ENCODE data around the gene SMIM1. TPM values are rescaled to one million over a fixed set of nuclear protein-coding genes. Genes with fewer than 3 reads are reported as not detected.

Gene SMIM1
- polyA plus RNA-seq, 1 experiment = 1.0 TPM

DNA sequence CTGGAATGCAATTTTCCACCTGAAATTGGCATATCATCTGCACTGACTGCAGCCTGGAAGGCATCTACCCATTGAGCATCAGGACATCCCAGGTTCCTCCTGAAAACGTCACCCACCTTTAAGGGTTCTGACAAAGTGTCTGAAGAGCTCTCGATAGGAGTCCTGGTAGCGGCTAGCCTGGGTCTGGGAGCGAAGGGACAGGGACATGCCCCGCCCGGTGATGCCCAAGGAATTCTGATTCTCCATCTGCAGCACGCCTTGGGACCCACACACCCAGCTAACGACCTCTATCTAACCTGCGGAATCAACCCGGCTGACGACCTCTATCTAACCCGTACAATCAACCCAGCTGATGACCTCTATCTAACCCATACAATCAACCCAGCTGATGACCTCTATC is 33.6 kb upstream of the SMIM1 start:
- Histone ChIP-seq H3K27me3 (ENCODE audit: control insufficient read depth, insufficient read depth, low read length) (no peaks in the 10 kb centered on the region), H3K4me3 (ENCODE audit: low read depth, low read length) (no peak overlapping the region), H3K36me3 (ENCODE audit: control insufficient read depth, insufficient read depth, low read length) (peaks cover 14% of the 10 kb centered on the region)
- ChIA-PET POLR2A (no interaction called here), CTCF (interaction anchor here (0.6 to 1.3 kb wide), 2 partner anchors 15 to 70 kb away, joined by 3 to 4 read pairs; no protein-coding TSS in a partner anchor)
- TF ChIP-seq CTCF (IDR thresholded peaks at IDR 0.05; ENCODE audit: insufficient read depth, low read depth, low read length) = no peak
- no peak for DNase-seq (ENCODE audit: low read depth)

- peaks cover 14% of the 10 kb centered on the region for H3K36me3 ChIP-seq (ENCODE audit: control insufficient read depth, insufficient read depth, low read length)
- DNase-seq (ENCODE audit: low read depth) = no peak
- ChIA-PET POLR2A (no interaction called here), CTCF (interaction anchor here (1.3 kb wide), 1 partner anchor 16 kb away, joined by 3 read pairs; no protein-coding TSS in a partner anchor)
- TF ChIP-seq CTCF (IDR thresholded peaks at IDR 0.05; ENCODE audit: insufficient read depth, low read depth, low read length) = no peak
- H3K27me3 ChIP-seq (ENCODE audit: control insufficient read depth, insufficient read depth, low read length) = no peaks in the 10 kb centered on the region
- H3K4me3 ChIP-seq (ENCODE audit: low read depth, low read length) = no peak overlapping the region
These were observed 32.5 kb upstream of the SMIM1 start for GRCh38 chr1:3740042-3740441.

GRCh38 chr1:3740752-3741151 is 31.8 kb upstream of the SMIM1 start:
- DNase-seq (ENCODE audit: low read depth) = no peak
- POLR2A ChIA-PET = no interaction called here
- TF ChIP-seq CTCF (IDR thresholded peaks at IDR 0.05; ENCODE audit: insufficient read depth, low read depth, low read length) = no peak
- H3K27me3 ChIP-seq (ENCODE audit: control insufficient read depth, insufficient read depth, low read length) = no peaks in the 10 kb centered on the region
- no peak overlapping the region for H3K4me3 ChIP-seq (ENCODE audit: low read depth, low read length)
- H3K36me3 ChIP-seq (ENCODE audit: control insufficient read depth, insufficient read depth, low read length) = peaks cover 14% of the 10 kb centered on the region
- CTCF ChIA-PET = no interaction called here

- no peak for TF ChIP-seq CTCF (IDR thresholded peaks at IDR 0.05; ENCODE audit: insufficient read depth, low read depth, low read length)
- no peak overlapping the region for H3K4me3 ChIP-seq (ENCODE audit: low read depth, low read length)
- no peak for DNase-seq (ENCODE audit: low read depth)
- ChIA-PET POLR2A (no interaction called here), CTCF (interaction anchor here (0.8 to 1.9 kb wide), 2 partner anchors 14 to 17 kb away, joined by 4 to 9 read pairs; no protein-coding TSS in a partner anchor)
- no peaks in the 10 kb centered on the region for H3K27me3 ChIP-seq (ENCODE audit: control insufficient read depth, insufficient read depth, low read length)
- H3K36me3 ChIP-seq (ENCODE audit: control insufficient read depth, insufficient read depth, low read length) = peaks cover 13% of the 10 kb centered on the region
These were observed 30.7 kb upstream of the SMIM1 start for GRCh38 chr1:3741566-3742438.

- Histone ChIP-seq H3K4me3 (ENCODE audit: low read depth, low read length) (no peak overlapping the region), H3K27me3 (ENCODE audit: control insufficient read depth, insufficient read depth, low read length) (no peaks in the 10 kb centered on the region), H3K36me3 (ENCODE audit: control insufficient read depth, insufficient read depth, low read length) (peaks cover 13% of the 10 kb centered on the region)
- CTCF ChIA-PET = interaction anchor here (1.9 kb wide), 1 partner anchor 18 kb away, joined by 9 read pairs; no protein-coding TSS in a partner anchor
- DNase-seq (ENCODE audit: low read depth) = no peak
- no peak for TF ChIP-seq CTCF (IDR thresholded peaks at IDR 0.05; ENCODE audit: insufficient read depth, low read depth, low read length)
- POLR2A ChIA-PET = interaction anchor here (0.5 kb wide), 1 partner anchor 17 kb away, joined by 3 read pairs; no protein-coding TSS in a partner anchor
These were observed 29.9 kb upstream of the SMIM1 start for GRCh38 chr1:3742439-3743298.
